Kidney tubule cell (primary cell): ENCODE results near the gene ENDOU.

ENCODE experiments used
- DNase-seq: peaks from one replicate; pipeline ENCODE4 v3.0.0-alpha.2; 2018; ENCODE audit warnings: low spot score

Gene ENDOU

GRCh38 chr12:47757840-47758583 lies 32.7 kb upstream of the ENDOU start:
- DNase-seq: peak; percentile 62

- DNase-seq: peak; percentile 71
These were observed 32.1 kb upstream of the ENDOU start for GRCh38 chr12:47757364-47757839.

DNA sequence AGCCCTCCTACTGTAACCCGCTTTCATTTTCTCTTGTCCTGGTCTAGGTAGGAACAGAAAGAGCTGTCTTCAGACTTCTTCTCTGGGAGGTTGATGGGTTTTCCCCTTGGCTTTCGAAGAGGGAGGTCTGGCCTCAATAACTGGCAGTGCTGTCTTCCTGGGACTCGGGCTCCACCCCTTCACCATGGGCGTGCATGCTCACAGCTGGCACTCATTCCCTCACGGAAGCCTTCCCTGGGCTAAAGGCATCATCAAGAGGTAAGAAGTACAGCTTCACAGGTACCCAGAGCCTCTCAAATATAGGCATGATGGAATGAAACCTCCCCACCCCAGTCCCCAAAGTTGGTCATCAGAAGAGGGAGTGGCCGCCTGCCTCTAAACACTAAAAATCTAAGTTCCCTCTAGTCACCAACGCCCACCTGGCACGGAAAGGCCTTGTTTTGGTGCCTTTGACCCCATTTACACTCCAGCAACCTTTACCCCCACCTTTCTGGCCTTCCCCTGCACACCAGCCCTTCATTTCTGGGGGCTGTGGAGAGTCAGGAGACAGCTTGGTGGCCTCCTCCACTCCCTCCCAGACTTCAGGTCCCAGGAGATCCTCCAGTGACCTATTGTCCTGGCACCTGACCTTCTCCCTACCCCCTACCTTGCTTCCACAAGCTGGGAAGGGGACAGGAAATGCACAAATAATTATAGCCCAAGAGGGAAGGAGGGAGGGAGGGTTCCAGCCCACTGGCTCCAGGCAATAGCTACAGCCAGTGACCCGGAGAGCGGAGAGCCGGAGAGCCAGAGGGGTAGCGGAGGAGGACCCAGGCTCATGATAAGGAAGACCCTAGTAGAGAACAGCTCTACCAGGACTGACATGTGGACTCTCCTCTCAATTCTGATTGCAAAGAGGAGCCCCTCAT lies 30.6 kb upstream of the ENDOU start:
- peak; percentile 78 for DNase-seq

DNA sequence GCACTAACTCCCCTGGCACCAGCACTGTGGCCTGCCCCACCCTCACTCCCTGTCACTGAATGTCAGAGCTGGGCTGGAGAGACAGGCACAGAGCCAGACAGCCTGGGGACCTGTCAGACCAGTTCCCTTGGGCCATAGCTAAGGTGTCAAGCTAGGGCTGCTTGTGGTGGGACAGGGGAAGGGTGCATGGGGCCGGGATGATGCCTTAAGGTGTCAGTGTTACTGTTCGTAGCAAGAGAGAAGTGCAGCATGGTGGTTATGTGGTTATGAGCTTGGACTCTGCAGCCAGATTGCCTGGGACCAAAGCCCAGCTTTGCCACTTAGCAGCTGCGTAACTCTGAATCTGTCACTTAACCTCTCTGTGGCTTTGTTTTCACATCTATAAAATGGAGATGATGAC lies 29.6 kb upstream of the ENDOU start:
- no peak for DNase-seq

GRCh38 chr12:47754126-47754525 lies 28.8 kb upstream of the ENDOU start:
- DNase-seq: no peak

GRCh38 chr12:47753021-47754001 lies 28.0 kb upstream of the ENDOU start:
- peak; percentile 74 for DNase-seq

GRCh38 chr12:47752552-47752951 lies 27.3 kb upstream of the ENDOU start:
- DNase-seq: no peak

- no peak for DNase-seq
These were observed 26.8 kb upstream of the ENDOU start for GRCh38 chr12:47752121-47752520.

- no peak for DNase-seq
These were observed 26.3 kb upstream of the ENDOU start for GRCh38 chr12:47751561-47751960.

DNA sequence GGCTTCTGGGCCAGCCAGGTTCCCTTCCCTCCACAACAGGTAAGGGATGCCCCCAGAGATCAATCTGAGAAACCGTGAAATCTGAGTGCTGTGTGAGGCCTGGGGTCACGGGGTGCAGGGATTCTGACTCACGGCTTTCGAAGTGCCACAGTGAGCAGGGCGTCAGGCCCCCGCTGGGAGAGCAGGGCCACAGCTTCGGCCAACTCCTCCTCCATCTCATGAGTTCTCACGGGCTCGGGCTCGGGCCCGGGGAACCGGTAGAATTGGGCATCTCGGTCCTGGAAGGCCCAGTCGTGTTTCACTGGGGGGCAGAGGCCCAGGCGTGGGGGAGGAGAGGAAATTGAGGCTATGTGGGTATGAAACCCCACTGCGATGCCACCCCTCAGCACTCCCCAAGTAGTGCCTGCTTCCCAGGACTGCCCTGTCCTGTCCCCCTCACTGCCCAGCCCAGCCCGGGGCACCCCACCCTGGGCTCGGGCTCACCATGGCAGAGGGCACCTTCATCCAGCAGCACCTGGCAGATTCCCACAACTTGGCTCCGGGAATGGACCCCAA lies 25.7 kb upstream of the ENDOU start:
- DNase-seq: no peak

DNA sequence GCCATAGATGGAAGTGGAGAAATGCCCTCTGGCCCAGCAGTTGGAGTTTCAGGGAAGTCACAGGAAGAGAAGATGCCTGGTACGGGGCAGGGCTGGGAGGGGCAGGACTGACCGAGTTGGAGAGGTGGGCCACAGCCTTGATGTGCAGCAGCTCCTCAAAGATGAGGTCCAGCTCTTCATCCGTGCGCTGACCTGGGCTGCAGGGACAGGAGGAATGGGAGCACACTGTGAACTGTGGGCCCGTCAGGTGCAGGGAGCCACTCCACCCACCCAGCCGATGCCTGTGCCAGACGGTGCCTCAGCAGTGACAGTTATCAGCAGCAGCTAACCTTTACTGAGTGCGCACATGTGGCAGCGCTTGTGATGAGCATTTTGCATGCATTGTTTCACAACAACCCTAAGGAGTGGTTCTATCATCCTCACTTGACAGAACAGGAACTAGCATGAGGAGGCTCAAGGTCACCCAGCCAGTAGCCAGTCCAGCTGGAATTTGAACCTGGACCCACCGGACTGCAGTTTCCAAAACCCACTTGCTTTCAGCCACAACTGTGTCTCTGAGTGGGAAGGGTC lies 25.0 kb upstream of the ENDOU start:
- DNase-seq: no peak

GRCh38 chr12:47748899-47749298 lies 23.6 kb upstream of the ENDOU start:
- no peak for DNase-seq

DNA sequence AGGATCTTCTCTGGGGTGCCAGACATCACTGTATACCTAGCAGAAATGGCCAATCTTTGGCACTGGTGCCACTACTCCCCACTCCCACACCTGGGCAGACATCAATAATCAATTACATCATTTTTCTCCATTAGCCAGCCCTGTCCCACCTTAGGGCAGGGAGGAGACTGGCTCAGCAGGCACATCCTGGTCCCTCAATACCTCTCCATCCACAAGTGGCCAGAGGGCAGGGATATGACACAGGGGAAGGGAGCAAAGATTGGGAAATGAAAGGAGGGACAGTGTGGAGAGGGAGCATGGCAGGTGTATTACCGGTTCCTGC lies 23.2 kb upstream of the ENDOU start:
- no peak for DNase-seq

GRCh38 chr12:47747596-47748506 lies 22.6 kb upstream of the ENDOU start:
- DNase-seq: no peak

- no peak for DNase-seq
These were observed 21.8 kb upstream of the ENDOU start for GRCh38 chr12:47747126-47747525.

GRCh38 chr12:47746523-47746922 lies 21.2 kb upstream of the ENDOU start:
- no peak for DNase-seq

GRCh38 chr12:47746073-47746472 lies 20.8 kb upstream of the ENDOU start:
- no peak for DNase-seq

- no peak for DNase-seq
These were observed 20.3 kb upstream of the ENDOU start for GRCh38 chr12:47745485-47746041.

- no peak for DNase-seq
These were observed 19.6 kb upstream of the ENDOU start for GRCh38 chr12:47744778-47745436.
